HG03175 (cell line): ENCODE data around the gene ZNF527.
A peak's percentile ranks its signal among the peaks of the same experiment; 100 is the strongest.
"Not testable (repeated sequence)": the region's sequence is repeated elsewhere in the genome, so short reads cannot be mapped to it uniquely, and the experiment has no call there.

Experiments used
- ATAC-seq: cut with Tn5 transposase; IDR thresholded peaks from one replicate; pipeline ENCODE4 v1.9.1; 2021; ENCODE audit warnings: mild to moderate bottlenecking, moderate library complexity; ENCODE audit not compliant: unreplicated experiment

ZNF527 gene

GRCh38 chr19:37370880-37371661 lies at the start of gene ZNF527:
Gene ZNF527, plus strand, starts transcription at chr19:37371099. Its CDS starts 3,100 bp downstream, at chr19:37374199.
- ATAC-seq, result peak; percentile 94

GRCh38 chr19:37329686-37330085 lies 41.2 kb upstream of the ZNF527 start:
- no peak for ATAC-seq

GRCh38 chr19:37332839-37333238 lies 38.1 kb upstream of the ZNF527 start:
- ATAC-seq, result no peak

GRCh38 chr19:37333457-37333856 lies 37.4 kb upstream of the ZNF527 start:
- no peak for ATAC-seq

GRCh38 chr19:37334179-37335071 lies 36.5 kb upstream of the ZNF527 start:
- ATAC-seq, result peak; percentile 94

GRCh38 chr19:37342753-37343152 lies 28.1 kb upstream of the ZNF527 start:
- no peak for ATAC-seq

GRCh38 chr19:37346091-37346490 lies 24.8 kb upstream of the ZNF527 start:
- no peak for ATAC-seq

GRCh38 chr19:37348060-37348459 lies 22.8 kb upstream of the ZNF527 start:
- no peak for ATAC-seq

- ATAC-seq, result no peak
Measured at GRCh38 chr19:37353968-37354367, 16.9 kb upstream of the ZNF527 start.

GRCh38 chr19:37355901-37356300 lies 15.0 kb upstream of the ZNF527 start:
- no peak for ATAC-seq

GRCh38 chr19:37361994-37362393 lies 8.9 kb upstream of the ZNF527 start:
- no peak for ATAC-seq

- no peak for ATAC-seq
Measured at GRCh38 chr19:37362733-37363132, 8.2 kb upstream of the ZNF527 start.

- peak; percentile 32 for ATAC-seq
Measured at GRCh38 chr19:37370386-37370879, 466 bp upstream of the ZNF527 start.

GRCh38 chr19:37389234-37389633 lies 18.3 kb downstream of the ZNF527 start:
- ATAC-seq, result no peak

GRCh38 chr19:37391399-37391798 lies 20.5 kb downstream of the ZNF527 start:
- ATAC-seq, result not testable (repeated sequence)

- ATAC-seq, result no peak
Measured at GRCh38 chr19:37401078-37401477, 30.2 kb downstream of the ZNF527 start.

GRCh38 chr19:37403403-37403802 lies 32.5 kb downstream of the ZNF527 start:
- ATAC-seq, result no peak

GRCh38 chr19:37406140-37406846 lies 35.4 kb downstream of the ZNF527 start:
- ATAC-seq, result not testable (repeated sequence)

GRCh38 chr19:37412700-37413099 lies 41.8 kb downstream of the ZNF527 start:
- ATAC-seq, result no peak

GRCh38 chr19:37413313-37414084 lies 42.6 kb downstream of the ZNF527 start:
- ATAC-seq, result no peak
